Body of pancreas (tissue), 2 donors: Measurements from ENCODE around the gene RAB3GAP1. TPM values are rescaled to one million over a fixed set of nuclear protein-coding genes. Genes with fewer than 3 reads are reported as not detected.

Experiments used
- small RNA-seq: library from RNA; depleted of rRNA; stranded (forward); fragments of <200 nt; gene quantifications from one replicate; pipeline ENCODE3, GENCODE V24; 2016
- total RNA-seq, 2 donors: library from RNA; depleted of rRNA; stranded (reverse); fragments of >200 nt; gene quantifications; one replicate each; pipeline ENCODE4 v1.1.0, GENCODE V29; 2016

The RAB3GAP1 gene
- total RNA-seq, 2 donors from 2014 or later = 29.3 to 39.2 TPM

Small RNA genes within 50 kb of the gene (small RNA-seq; reads per million reads assigned to genes)
- gene SNORA40B = not detected

Other genes with a start within 250 kb of the RAB3GAP1 start
- under 1 TPM in 1 of 2 donors, not detected in 1; 0.52 TPM for gene ACMSD, start 213.7 kb upstream of the RAB3GAP1 start, total RNA-seq
- 10 to 100 TPM; 19.1 to 32.7 TPM for gene CCNT2, start 133.5 kb upstream of the RAB3GAP1 start, total RNA-seq
- gene MAP3K19, start 4.8 kb upstream of the RAB3GAP1 start, total RNA-seq = not detected